Upper lobe of left lung (tissue), 6 donors: ENCODE results near the gene LPIN1. TPM values are rescaled to one million over a fixed set of nuclear protein-coding genes. Genes with fewer than 3 reads are reported as not detected.
"Not testable (repeated sequence)": the region's sequence is repeated elsewhere in the genome, so short reads cannot be mapped to it uniquely, and the experiment has no call there.

Experiments used
- ATAC-seq, 2 donors: fragments of 200-7000 bp; cut with Tn5 transposase; one replicate each; pipeline ENCODE4 v1.9.1; 2022; ENCODE audit warnings: mild to moderate bottlenecking in 2 of 2, moderate library complexity in 2 of 2; ENCODE audit not compliant: low FRiP score in 2 of 2
- DNase-seq, 2 donors: peaks; one replicate each; pipeline ENCODE4 v3.0.0-alpha.2; 2019 to 2020
- H3K27ac ChIP-seq, 4 donors: fragments of 200-600 bp; sonication (generic); one replicate each; pipeline ENCODE4 v1.5.1; 2016 to 2019
- H3K27me3 ChIP-seq, 4 donors: fragments of 200-600 bp; sonication (generic); one replicate each; pipeline ENCODE4 v1.5.1; 2017 to 2019
- H3K36me3 ChIP-seq, 4 donors: fragments of 200-600 bp; sonication (generic); one replicate each; pipeline ENCODE4 v1.5.1; 2016 to 2019
- H3K4me1 ChIP-seq, 4 donors: fragments of 200-600 bp; sonication (generic); one replicate each; pipeline ENCODE4 v1.5.1; 2018 to 2019
- H3K4me3 ChIP-seq, 4 donors: fragments of 200-600 bp; sonication (generic); one replicate each; pipeline ENCODE4 v1.5.1; 2017 to 2019; ENCODE audit warnings: mild to moderate bottlenecking in 2 of 4, moderate library complexity in 1 of 4
- H3K9me3 ChIP-seq, 4 donors: fragments of 200-600 bp; sonication (generic); one replicate each; pipeline ENCODE4 v1.5.1; 2018 to 2019
- CTCF ChIP-seq, 6 experiments: fragments of 450-650 bp in 4 of 6; fragments of 200-600 bp in 2 of 6; sonication (generic) in 2 of 6; IDR thresholded peaks; one replicate each; pipeline ENCODE4 v1.5.1; 2016 to 2019; ENCODE audit warnings: antibody characterized with exemption in 6 of 6
- EP300 ChIP-seq, 4 donors: sonication (generic); formaldehyde crosslinking; IDR thresholded peaks; one replicate each; pipeline ENCODE4 v1.5.1; 2017; ENCODE audit warnings: antibody characterized with exemption in 4 of 4, control low read depth in 2 of 4
- POLR2A ChIP-seq, 4 donors: fragments of 450-650 bp; IDR thresholded peaks; one replicate each; pipeline ENCODE4 v1.5.1; 2016 to 2017; ENCODE audit warnings: antibody characterized with exemption in 4 of 4, mild to moderate bottlenecking in 2 of 4
- POLR2AphosphoS5 ChIP-seq, 2 donors: sonication (generic); formaldehyde crosslinking; IDR thresholded peaks; one replicate each; pipeline ENCODE4 v1.5.1; 2017; ENCODE audit warnings: antibody characterized with exemption in 2 of 2
- whole genome bisulfite sequencing, 2 donors: methylation state at CpG; one replicate each; pipeline ENCODE4 v1.1.5; 2017 to 2018; 5-methylcytosine and 5-hydroxymethylcytosine counted together
- total RNA-seq, 6 donors: library from RNA; depleted of rRNA in 4 of 6; stranded (reverse); fragments of >200 nt in 4 of 6; gene quantifications; one replicate each; pipeline versions ENCODE4 v1.1.0 to v1.2.1, GENCODE V29; 2016 to 2021
- donor health status: DM: no; HTN: no; CAD: no; lungs with moderate emphysema.
- donor health status: DM: no; HTN: yes; CAD: no; lungs with severe emphysema.

Gene LPIN1
- total RNA-seq, 6 donors from 2014 or later, result 45.9 to 87.0 (median 54.2) TPM

GRCh38 chr2:11758187-11758586 is 11.8 kb downstream of the LPIN1 start:
- 94 to 99% methylated on average over 4 of the region's 4 CpGs for WGBS, 2 donors
- Histone ChIP-seq H3K9me3 (no peaks in the 10 kb centered on the region), H3K27ac (no peak overlapping the region), H3K27me3 (no peaks in the 10 kb centered on the region), H3K36me3 (peaks cover 0 to under 1% (median 0%) of the 10 kb centered on the region in 4 donors), H3K4me1 (peaks cover 21 to 39% (median 27%) of the 10 kb centered on the region in 4 donors), H3K4me3 (no peak overlapping the region)
- no peak for DNase-seq
- TF ChIP-seq CTCF (IDR thresholded peaks at IDR 0.05) (no peak), POLR2A (IDR thresholded peaks at IDR 0.05) (no peak), POLR2AphosphoS5 (IDR thresholded peaks at IDR 0.05) (no peak), EP300 (IDR thresholded peaks at IDR 0.05) (no peak)
- ATAC-seq, result no peak

- WGBS, 2 donors, result 69 to 79% methylated on average over 4 of the region's 4 CpGs
- no peak overlapping the region for H3K4me3 ChIP-seq
- TF ChIP-seq CTCF (IDR thresholded peaks at IDR 0.05), result no peak
- no peak for TF ChIP-seq POLR2A (IDR thresholded peaks at IDR 0.05)
- no peak for TF ChIP-seq EP300 (IDR thresholded peaks at IDR 0.05)
- TF ChIP-seq POLR2AphosphoS5 (IDR thresholded peaks at IDR 0.05), result no peak
- H3K9me3 ChIP-seq, result no peaks in the 10 kb centered on the region
- H3K27me3 ChIP-seq, result no peaks in the 10 kb centered on the region
- no peak for DNase-seq
- ATAC-seq, result no peak
- peaks cover 16 to 35% (median 22%) of the 10 kb centered on the region in 4 donors for H3K4me1 ChIP-seq
- no peak overlapping the region for H3K27ac ChIP-seq
- H3K36me3 ChIP-seq, result peaks cover 0 to 3% (median 0%) of the 10 kb centered on the region in 4 donors
These were observed 12.2 kb downstream of the LPIN1 start for GRCh38 chr2:11758647-11759046.

- 71 to 84% methylated on average over 7 to 9 of the region's 32 CpGs for WGBS, 2 donors
- not testable (repeated sequence) for H3K4me3 ChIP-seq, DNase-seq, H3K9me3 ChIP-seq, H3K27ac ChIP-seq, H3K36me3 ChIP-seq, ATAC-seq, H3K27me3 ChIP-seq
- H3K4me1 ChIP-seq, result peaks cover 10 to 31% (median 15%) of the 10 kb centered on the region in 4 donors
These were observed 12.9 kb downstream of the LPIN1 start for GRCh38 chr2:11759182-11759975.

GRCh38 chr2:11761259-11761658 is 14.8 kb downstream of the LPIN1 start:
- TF ChIP-seq POLR2A (IDR thresholded peaks at IDR 0.05) (no peak), POLR2AphosphoS5 (IDR thresholded peaks at IDR 0.05) (no peak), EP300 (IDR thresholded peaks at IDR 0.05) (no peak), CTCF (IDR thresholded peaks at IDR 0.05) (no peak)
- Histone ChIP-seq H3K4me3 (no peak overlapping the region), H3K27ac (no peak overlapping the region), H3K9me3 (no peaks in the 10 kb centered on the region), H3K36me3 (peaks cover 0 to 14% (median 10%) of the 10 kb centered on the region in 4 donors), H3K27me3 (no peaks in the 10 kb centered on the region), H3K4me1 (peaks cover 9 to 28% (median 11%) of the 10 kb centered on the region in 4 donors)
- DNase-seq, result no peak
- no peak for ATAC-seq
- WGBS, 2 donors, result 49 to 57% methylated on average over 2 of the region's 2 CpGs

GRCh38 chr2:11762031-11762430 is 15.6 kb downstream of the LPIN1 start:
- TF ChIP-seq POLR2A (IDR thresholded peaks at IDR 0.05) (no peak), CTCF (IDR thresholded peaks at IDR 0.05) (no peak), POLR2AphosphoS5 (IDR thresholded peaks at IDR 0.05) (no peak), EP300 (IDR thresholded peaks at IDR 0.05) (no peak)
- H3K27me3 ChIP-seq, result no peaks in the 10 kb centered on the region
- no peak for DNase-seq

More at GRCh38 chr2:11762031-11762430, 15.6 kb downstream of the LPIN1 start:
- no peaks in the 10 kb centered on the region for H3K9me3 ChIP-seq
- H3K4me1 ChIP-seq, result peaks cover 9 to 28% (median 10%) of the 10 kb centered on the region in 4 donors
- 96% methylated on average over 14 of the region's 14 CpGs for WGBS, 2 donors
- peaks cover 0 to 21% (median 15%) of the 10 kb centered on the region in 4 donors for H3K36me3 ChIP-seq
- H3K4me3 ChIP-seq, result no peak overlapping the region
- no peak overlapping the region for H3K27ac ChIP-seq
- no peak for ATAC-seq
